ENCODE measurements around the gene NIP7.

Gene NIP7

GRCh38 chr16:69373019-69373418 is 33.4 kb downstream of the NIP7 start:
- DNase-seq (ENCODE audit: low read depth) = no peak
- no peak for TF ChIP-seq CTCF (IDR thresholded peaks at IDR 0.05; ENCODE audit: low read depth, low read length, missing control alignments)

DNA sequence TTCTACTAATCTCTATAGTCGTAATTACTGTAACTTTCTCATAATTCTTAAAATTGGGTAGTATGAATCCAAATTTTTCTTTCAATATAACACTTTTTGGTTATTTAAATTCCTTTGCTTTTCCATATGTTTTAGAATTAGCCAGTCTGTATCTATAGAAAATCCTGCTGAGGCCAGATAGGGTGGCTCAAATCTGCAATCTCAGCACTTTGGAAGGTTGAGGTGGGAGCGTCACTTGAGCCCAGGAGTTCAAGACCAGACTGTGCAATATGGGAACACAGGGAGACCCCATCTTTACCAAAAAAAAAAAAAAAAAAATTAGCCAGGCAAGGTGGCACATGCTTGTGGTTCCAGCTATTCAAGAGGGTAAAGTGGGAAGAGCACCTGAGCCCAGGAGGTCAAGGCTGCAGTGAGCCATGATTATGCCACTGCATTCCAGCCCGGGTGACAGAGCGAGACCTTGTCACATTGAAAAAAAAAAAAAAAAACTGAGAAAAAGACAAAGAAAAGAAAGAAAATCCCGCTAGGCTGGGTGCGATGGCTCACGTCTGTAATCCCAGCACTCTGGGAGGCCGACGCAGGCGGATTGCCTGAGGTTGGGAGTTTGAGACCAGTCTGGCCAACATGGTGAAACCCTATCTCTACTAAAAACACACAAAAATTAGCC is 37.0 kb downstream of the NIP7 start:
- TF ChIP-seq CTCF (IDR thresholded peaks at IDR 0.05; ENCODE audit: low read depth, low read length, missing control alignments) = no peak
- H3K4me3 ChIP-seq (ENCODE audit: low read depth, low read length) = no peak overlapping the region
- no peak for DNase-seq (ENCODE audit: low read depth)

More at GRCh38 chr16:69373019-69373418, 33.4 kb downstream of the NIP7 start:
- no peak overlapping the region for H3K4me3 ChIP-seq (ENCODE audit: low read depth, low read length)

DNA sequence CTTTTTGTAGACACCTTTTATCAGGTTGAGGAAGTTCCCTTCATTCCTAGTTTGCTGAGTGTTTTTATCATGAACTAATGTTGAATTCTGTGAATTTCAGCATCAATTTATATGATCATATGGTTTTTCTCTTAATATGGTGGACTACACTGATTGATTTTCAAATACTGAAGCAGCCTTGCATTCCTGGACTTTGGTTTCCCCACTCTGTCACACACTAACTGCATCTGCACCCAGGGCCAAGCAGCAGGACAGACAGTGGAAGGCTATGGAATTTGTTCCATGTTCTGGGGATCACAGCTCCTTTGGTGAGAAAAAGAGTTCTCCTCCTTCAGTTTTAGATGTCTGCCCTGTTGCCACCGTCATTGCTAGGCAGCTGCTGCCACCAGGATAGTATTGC is 38.5 kb downstream of the NIP7 start:
- no peak overlapping the region for H3K4me3 ChIP-seq (ENCODE audit: low read depth, low read length)
- no peak for TF ChIP-seq CTCF (IDR thresholded peaks at IDR 0.05; ENCODE audit: low read depth, low read length, missing control alignments)
- DNase-seq (ENCODE audit: low read depth) = no peak

DNA sequence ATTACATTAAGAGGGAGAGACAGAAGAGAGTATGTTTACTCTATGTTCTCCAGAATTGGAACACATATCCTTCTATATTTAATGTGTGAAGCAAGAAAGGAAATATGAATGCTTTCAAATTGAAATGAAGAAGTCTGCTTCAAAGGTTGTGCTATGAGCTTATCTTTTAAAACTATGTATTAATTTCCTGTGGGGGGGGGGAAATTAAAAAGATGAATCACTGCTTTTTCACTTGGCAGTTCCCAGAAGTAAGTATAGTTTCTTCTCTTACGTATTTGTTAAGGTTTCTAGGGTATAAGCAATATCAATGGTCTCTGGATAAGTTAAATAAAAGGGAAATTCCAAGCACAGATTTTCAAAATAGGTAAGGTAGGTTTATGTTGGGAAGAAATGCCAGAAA is 39.2 kb downstream of the NIP7 start:
- TF ChIP-seq CTCF (IDR thresholded peaks at IDR 0.05; ENCODE audit: low read depth, low read length, missing control alignments) = no peak
- DNase-seq (ENCODE audit: low read depth) = no peak
- H3K4me3 ChIP-seq (ENCODE audit: low read depth, low read length) = no peak overlapping the region

- no peak for TF ChIP-seq CTCF (IDR thresholded peaks at IDR 0.05; ENCODE audit: low read depth, low read length, missing control alignments)
- no peak overlapping the region for H3K4me3 ChIP-seq (ENCODE audit: low read depth, low read length)
- DNase-seq (ENCODE audit: low read depth) = no peak
Observed at GRCh38 chr16:69381231-69381630, 41.7 kb downstream of the NIP7 start.

- no peak for TF ChIP-seq CTCF (IDR thresholded peaks at IDR 0.05; ENCODE audit: low read depth, low read length, missing control alignments)
- DNase-seq (ENCODE audit: low read depth) = no peak
- no peak overlapping the region for H3K4me3 ChIP-seq (ENCODE audit: low read depth, low read length)
Observed at GRCh38 chr16:69382421-69382820, 42.8 kb downstream of the NIP7 start.

GRCh38 chr16:69384974-69385373 is 45.4 kb downstream of the NIP7 start:
- TF ChIP-seq CTCF (IDR thresholded peaks at IDR 0.05; ENCODE audit: low read depth, low read length, missing control alignments) = no peak
- DNase-seq (ENCODE audit: low read depth) = no peak
- H3K4me3 ChIP-seq (ENCODE audit: low read depth, low read length) = peak overlapping the region; percentile 89
